GM19239 (cell line): ENCODE results near the gene NWD2.

Experiments
- DNase-seq: peaks from one replicate; pipeline ENCODE4 v3.0.0; 2011; ENCODE audit warnings: low spot score; ENCODE audit not compliant: insufficient read length
- FAIRE-seq: peaks from 2 replicates; lab custom pipeline; 2011; peaks lifted over from hg19 to GRCh38; lab: Jason Lieb, UNC

The NWD2 gene

GRCh38 chr4:37279894-37280592, 35.5 kb downstream of the NWD2 start:
- FAIRE-seq (no peak), DNase-seq (no peak)

- no peak for FAIRE-seq
- no peak for DNase-seq
Observed at GRCh38 chr4:37299468-37299867, 54.9 kb downstream of the NWD2 start.

GRCh38 chr4:37304612-37305011, 60.1 kb downstream of the NWD2 start:
- DNase-seq (no peak), FAIRE-seq (no peak)

GRCh38 chr4:37305984-37306383, 61.4 kb downstream of the NWD2 start:
- DNase-seq (no peak), FAIRE-seq (no peak)

GRCh38 chr4:37317104-37317643, 72.6 kb downstream of the NWD2 start:
- DNase-seq (no peak), FAIRE-seq (no peak)

- no peak for FAIRE-seq
- no peak for DNase-seq
Observed at GRCh38 chr4:37320513-37321235, 76.1 kb downstream of the NWD2 start.

- FAIRE-seq (no peak), DNase-seq (no peak)
Observed at GRCh38 chr4:37322122-37322521, 77.6 kb downstream of the NWD2 start.

GRCh38 chr4:37324546-37324945, 80.0 kb downstream of the NWD2 start:
- DNase-seq (no peak), FAIRE-seq (no peak)

- FAIRE-seq (no peak), DNase-seq (no peak)
Observed at GRCh38 chr4:37326852-37327251, 82.3 kb downstream of the NWD2 start.

GRCh38 chr4:37338972-37339371, 94.4 kb downstream of the NWD2 start:
- DNase-seq: no peak
- FAIRE-seq: no peak

- FAIRE-seq: no peak
- DNase-seq: no peak
Observed at GRCh38 chr4:37358748-37359147, 114.2 kb downstream of the NWD2 start.

- FAIRE-seq: no peak
- no peak for DNase-seq
Observed at GRCh38 chr4:37359261-37359660, 114.7 kb downstream of the NWD2 start.

GRCh38 chr4:37365888-37366287, 121.3 kb downstream of the NWD2 start:
- DNase-seq: no peak

GRCh38 chr4:37367901-37368300, 123.4 kb downstream of the NWD2 start:
- DNase-seq (no peak), FAIRE-seq (no peak)

More at GRCh38 chr4:37365888-37366287, 121.3 kb downstream of the NWD2 start:
- FAIRE-seq: no peak

- FAIRE-seq (no peak), DNase-seq (no peak)
Observed at GRCh38 chr4:37370052-37370451, 125.5 kb downstream of the NWD2 start.

- FAIRE-seq: no peak
- DNase-seq: no peak
Observed at GRCh38 chr4:37381040-37381668, 136.6 kb downstream of the NWD2 start.

- FAIRE-seq: peak; percentile 37
Observed at GRCh38 chr4:37383579-37384229, 139.2 kb downstream of the NWD2 start.

GRCh38 chr4:37385424-37385823, 140.9 kb downstream of the NWD2 start:
- DNase-seq (no peak), FAIRE-seq (no peak)

More at GRCh38 chr4:37383579-37384229, 139.2 kb downstream of the NWD2 start:
- no peak for DNase-seq

GRCh38 chr4:37388681-37389365, 144.3 kb downstream of the NWD2 start:
- no peak for FAIRE-seq
- DNase-seq: no peak

- FAIRE-seq: no peak
Observed at GRCh38 chr4:37389366-37389765, 144.8 kb downstream of the NWD2 start.

More at GRCh38 chr4:37389366-37389765, 144.8 kb downstream of the NWD2 start:
- DNase-seq: no peak
